GM23248 (cell line): Measurements from ENCODE around the gene MAP4K1. TPM values are rescaled to one million over a fixed set of nuclear protein-coding genes. Genes with fewer than 3 reads are reported as not detected.

Source experiments
- DNase-seq: peaks from one replicate; pipeline ENCODE4 v3.0.0-alpha.2; 2015
- H2AFZ ChIP-seq: fragments of 200-600 bp; sonication (generic); 2 replicates; pipeline ENCODE4 v1.6.1; 2016; ENCODE audit warnings: antibody characterized with exemption
- H3F3A ChIP-seq: fragments of 200-600 bp; sonication (generic); 2 replicates; pipeline ENCODE4 v1.6.1; 2016; ENCODE audit warnings: mild to moderate bottlenecking, antibody characterized with exemption, mixed run types; ENCODE audit not compliant: insufficient read depth
- H3K27ac ChIP-seq: fragments of 200-600 bp; sonication (generic); 2 replicates; pipeline ENCODE4 v1.5.1; 2016; ENCODE audit warnings: mild to moderate bottlenecking
- H3K27me3 ChIP-seq: fragments of 200-600 bp; sonication (generic); replicated peaks from 2 replicates; pipeline ENCODE4 v1.6.1; 2016; ENCODE audit warnings: mild to moderate bottlenecking; ENCODE audit not compliant: insufficient read depth
- H3K36me3 ChIP-seq: fragments of 200-600 bp; sonication (generic); 2 replicates; pipeline ENCODE4 v1.6.1; 2016; ENCODE audit warnings: low read depth, mild to moderate bottlenecking
- H3K4me1 ChIP-seq: fragments of 200-600 bp; sonication (generic); 2 replicates; pipeline ENCODE4 v1.6.1; 2016; ENCODE audit warnings: mild to moderate bottlenecking; ENCODE audit not compliant: insufficient read depth
- H3K4me2 ChIP-seq: fragments of 200-600 bp; sonication (generic); one replicate; pipeline ENCODE4 v1.6.1; 2016; ENCODE audit warnings: mild to moderate bottlenecking; ENCODE audit not compliant: unreplicated experiment
- H3K4me3 ChIP-seq: fragments of 200-600 bp; sonication (generic); 2 replicates; pipeline ENCODE4 v1.5.1; 2016; ENCODE audit warnings: mild to moderate bottlenecking
- H3K79me2 ChIP-seq: fragments of 200-600 bp; sonication (generic); 2 replicates; pipeline ENCODE4 v1.6.1; 2016; ENCODE audit warnings: mild to moderate bottlenecking; ENCODE audit not compliant: insufficient read depth
- H3K9ac ChIP-seq: fragments of 200-600 bp; sonication (generic); 2 replicates; pipeline ENCODE4 v1.6.1; 2016; ENCODE audit warnings: mild to moderate bottlenecking
- H3K9me2 ChIP-seq: fragments of 200-600 bp; sonication (generic); 2 replicates; pipeline ENCODE4 v1.6.1; 2016; ENCODE audit warnings: mixed run types, mild to moderate bottlenecking, moderate library complexity; ENCODE audit not compliant: insufficient read depth
- H3K9me3 ChIP-seq: fragments of 200-600 bp; sonication (generic); one replicate; pipeline ENCODE4 v1.6.1; 2017; ENCODE audit warnings: low read depth
- H4K20me1 ChIP-seq: fragments of 200-600 bp; sonication (generic); 2 replicates; pipeline ENCODE4 v1.6.0; 2016; ENCODE audit not compliant: insufficient read depth
- EZH2 ChIP-seq: fragments of 200-600 bp; sonication (generic); IDR thresholded peaks from 2 replicates; pipeline ENCODE4 v1.6.1; 2018; ENCODE audit warnings: antibody characterized with exemption, mild to moderate bottlenecking; ENCODE audit not compliant: insufficient read depth, poor library complexity, severe bottlenecking
- EZH2phosphoT487 ChIP-seq: fragments of 200-600 bp; sonication (generic); IDR thresholded peaks from 2 replicates; pipeline ENCODE4 v1.6.1; 2018; ENCODE audit warnings: antibody characterized with exemption, moderate library complexity, mild to moderate bottlenecking, low read depth; ENCODE audit not compliant: insufficient read depth
- WGBS, 2 experiments: methylation state at CpG; one replicate each; pipeline ENCODE4 v1.1.6; 2015 to 2017; ENCODE audit warnings: low lambda C conversion rate in 2 of 2, low coverage in 1 of 2; ENCODE audit errors: missing lambda C conversion rate in 2 of 2; 5-methylcytosine and 5-hydroxymethylcytosine counted together
- in situ Hi-C: fragments of 300-500 bp; cut with MboI; formaldehyde crosslinking; loops from 2 replicates; pipeline ENCODE4 v1.15.0; 2020
- polyA plus RNA-seq: library from polyadenylated mRNA; unstranded; fragments of >200 nt; fragmentation: Nextera tagmentation; extraction: Ambion mirVana; gene quantifications from 2 replicates; pipeline ENCODE4 v1.2.1, GENCODE V29; 2016
- total RNA-seq: library from RNA; depleted of rRNA; stranded (reverse); fragments of >200 nt; shearing (Covaris generic); gene quantifications from 2 replicates; pipeline ENCODE4 v1.2.3, GENCODE V29; 2014

The MAP4K1 gene
- total and polyA plus RNA-seq, 2 experiments from 2014 or later = 0.63 TPM; not detected in 1

GRCh38 chr19:38544569-38545315, 73.0 kb downstream of the MAP4K1 start:
- Histone ChIP-seq H3K27me3 (no peaks in the 10 kb centered on the region; the same call in 1 of the 2 replicates), H3K4me2 (peak overlapping the region; percentile 44), H3K27ac (peak overlapping the region; percentile 17), H3K4me3 (peak overlapping the region; percentile 49), H4K20me1 (no peaks in the 10 kb centered on the region), H3F3A (peaks cover 9% of the 10 kb centered on the region), H2AFZ (peak overlapping the region; percentile 84), H3K36me3 (no peaks in the 10 kb centered on the region), H3K9ac (peak overlapping the region; percentile 16; the same call in 1 of the 2 replicates), H3K9me2 (no peaks in the 10 kb centered on the region), H3K79me2 (no peaks in the 10 kb centered on the region), H3K4me1 (0 out of 2 replicates have a peak, but pooled peaks cover 5% of the 10 kb centered on the region), H3K9me3 (no peaks in the 10 kb centered on the region)
- TF ChIP-seq EZH2phosphoT487 = no peak
- no peak for TF ChIP-seq EZH2
- 33 to 38% methylated on average over 6 of the region's 6 CpGs for WGBS, 2 experiments
- peak; percentile 18 for DNase-seq
- in situ Hi-C loops = no loop called here

- H3K9me2 ChIP-seq = no peaks in the 10 kb centered on the region
- in situ Hi-C loops = no loop called here
- H3K4me1 ChIP-seq = 0 out of 2 replicates have a peak, but pooled peaks cover 5% of the 10 kb centered on the region
- DNase-seq = peak; percentile 89
- H2AFZ ChIP-seq = peak overlapping the region; percentile 84
- H3K4me3 ChIP-seq = peak overlapping the region; percentile 49
- H3K4me2 ChIP-seq = peak overlapping the region; percentile 44
- no peaks in the 10 kb centered on the region for H3K9me3 ChIP-seq
- H3F3A ChIP-seq = peaks cover 9% of the 10 kb centered on the region
- peak overlapping the region; percentile 17 for H3K27ac ChIP-seq
- H3K79me2 ChIP-seq = no peaks in the 10 kb centered on the region
- TF ChIP-seq EZH2phosphoT487 (no peak), EZH2 (no peak)
- WGBS, 2 experiments = 39 to 42% methylated on average over 21 of the region's 21 CpGs
- no peaks in the 10 kb centered on the region for H3K36me3 ChIP-seq
- H4K20me1 ChIP-seq = no peaks in the 10 kb centered on the region
- H3K9ac ChIP-seq = 0 out of 2 replicates have a peak overlapping the region, but pooled peaks have one; percentile 16
- H3K27me3 ChIP-seq = no peaks in the 10 kb centered on the region; the same call in 1 of the 2 replicates
Measured at GRCh38 chr19:38543807-38544568, 73.8 kb downstream of the MAP4K1 start.

- no peaks in the 10 kb centered on the region for H3K27me3 ChIP-seq
- H3K9ac ChIP-seq = no peak overlapping the region
- no peaks in the 10 kb centered on the region for H3K9me2 ChIP-seq
- WGBS, 2 experiments = 66 to 81% methylated on average over 15 to 19 of the region's 19 CpGs
- no peak overlapping the region for H3K27ac ChIP-seq
- H3K4me3 ChIP-seq = no peak overlapping the region
- H3K4me1 ChIP-seq = 0 out of 2 replicates have a peak, but pooled peaks cover 5% of the 10 kb centered on the region
- H3K4me2 ChIP-seq = no peak overlapping the region
- TF ChIP-seq EZH2 (no peak), EZH2phosphoT487 (no peak)
- no peaks in the 10 kb centered on the region for H3K9me3 ChIP-seq
- peak overlapping the region; percentile 84; the same call in 1 of the 2 replicates for H2AFZ ChIP-seq
- H3F3A ChIP-seq = peaks cover 9% of the 10 kb centered on the region
- no peaks in the 10 kb centered on the region for H3K36me3 ChIP-seq
- no peak for DNase-seq
- in situ Hi-C loops = no loop called here
- no peaks in the 10 kb centered on the region for H3K79me2 ChIP-seq
- H4K20me1 ChIP-seq = no peaks in the 10 kb centered on the region
Measured at GRCh38 chr19:38543286-38543806, 74.4 kb downstream of the MAP4K1 start.

- 26 to 32% methylated on average over 4 of the region's 4 CpGs for WGBS, 2 experiments
Measured at GRCh38 chr19:38542040-38542439, 75.7 kb downstream of the MAP4K1 start.

More at GRCh38 chr19:38542040-38542439, 75.7 kb downstream of the MAP4K1 start:
- Histone ChIP-seq H3K4me1 (0 out of 2 replicates have a peak, but pooled peaks cover 5% of the 10 kb centered on the region), H3K36me3 (no peaks in the 10 kb centered on the region), H3K9me3 (no peaks in the 10 kb centered on the region), H3K9ac (no peak overlapping the region), H3K27ac (no peak overlapping the region), H3K79me2 (no peaks in the 10 kb centered on the region), H4K20me1 (no peaks in the 10 kb centered on the region), H2AFZ (no peak overlapping the region), H3K9me2 (no peaks in the 10 kb centered on the region), H3K4me2 (no peak overlapping the region), H3F3A (peaks cover 9% of the 10 kb centered on the region), H3K4me3 (no peak overlapping the region), H3K27me3 (no peaks in the 10 kb centered on the region)
- no peak for DNase-seq
- in situ Hi-C loops = no loop called here
- TF ChIP-seq EZH2 = no peak
- no peak for TF ChIP-seq EZH2phosphoT487
